Caco-2 (cell line): ENCODE data around the gene HTR3B. TPM values are rescaled to one million over a fixed set of nuclear protein-coding genes. Genes with fewer than 3 reads are reported as not detected.
"Not testable (repeated sequence)": the region's sequence is repeated elsewhere in the genome, so short reads cannot be mapped to it uniquely, and the experiment has no call there.

Experiments used
- BruUV-seq: library from RNA; stranded (reverse); fragments of 400-500 nt; replicated peaks from 2 replicates; lab custom pipeline; 2021; lab: Mats Ljungman, UMichigan
- CTCF ChIA-PET: fragments of 300-600 bp; sonication (Branson Sonifier 250); formaldehyde crosslinking; loops from one replicate; lab custom pipeline; 2022; ENCODE audit warnings: antibody characterized with exemption; lab: Charles Lee
- POLR2A ChIA-PET: fragments of 300-600 bp; sonication (Branson Sonifier 250); formaldehyde crosslinking; loops from one replicate; lab custom pipeline; 2022; ENCODE audit warnings: antibody characterized with exemption; lab: Charles Lee
- DNase-seq, 2 experiments: peaks; one replicate each; pipeline versions ENCODE4 v3.0.0 to v3.0.0-alpha.2; 2020 to 2022
- H3K27me3 ChIP-seq: replicated peaks from 2 replicates; pipeline ENCODE4 v1.6.0; 2011; ENCODE audit warnings: low read length; ENCODE audit not compliant: control insufficient read depth, insufficient read depth
- H3K36me3 ChIP-seq: 2 replicates; pipeline ENCODE4 v1.5.1; 2011; ENCODE audit warnings: low read length; ENCODE audit not compliant: control insufficient read depth, insufficient read depth
- H3K4me1 ChIP-seq: fragments of 250-450 bp; sonication (Bioruptor Pico); 2 replicates; pipeline ENCODE4 v1.5.1; 2020; ENCODE audit warnings: mild to moderate bottlenecking
- H3K4me3 ChIP-seq: 2 replicates; pipeline ENCODE4 v1.5.1; 2011; ENCODE audit warnings: low read depth, mild to moderate bottlenecking, control low read depth, low read length
- H3K9me3 ChIP-seq: fragments of 250-450 bp; sonication (Bioruptor Pico); 2 replicates; pipeline ENCODE4 v1.5.1; 2020; ENCODE audit warnings: mild to moderate bottlenecking, moderate library complexity
- H3K27ac Mint-ChIP-seq: one replicate; pipeline ENCODE4 v1.8.0; 2022; ENCODE audit warnings: mixed read lengths; ENCODE audit not compliant: unreplicated experiment
- H3K27me3 Mint-ChIP-seq: one replicate; pipeline ENCODE4 v1.8.0; 2022; ENCODE audit warnings: mixed read lengths; ENCODE audit not compliant: insufficient read depth, unreplicated experiment
- H3K36me3 Mint-ChIP-seq: one replicate; pipeline ENCODE4 v1.8.0; 2022; ENCODE audit warnings: mild to moderate bottlenecking, mixed read lengths; ENCODE audit not compliant: insufficient read depth, unreplicated experiment
- H3K4me1 Mint-ChIP-seq: one replicate; pipeline ENCODE4 v1.8.0; 2022; ENCODE audit warnings: low read depth, mixed read lengths; ENCODE audit not compliant: unreplicated experiment
- H3K4me3 Mint-ChIP-seq: one replicate; pipeline ENCODE4 v1.8.0; 2022; ENCODE audit warnings: mild to moderate bottlenecking, moderate library complexity, mixed read lengths; ENCODE audit not compliant: unreplicated experiment
- H3K9me3 Mint-ChIP-seq: one replicate; pipeline ENCODE4 v1.8.0; 2022; ENCODE audit warnings: mixed read lengths; ENCODE audit not compliant: unreplicated experiment
- CTCF ChIP-seq, 2 experiments: fragments of 200-600 bp in 1 of 2; IDR thresholded peaks; 1 replicate in 1 of 2; 2 replicates in 1 of 2; pipeline versions ENCODE4 v1.5.1 to v1.8.0; 2011 to 2022; ENCODE audit warnings: antibody characterized with exemption in 1 of 2, control low read depth in 1 of 2, inconsistent platforms in 1 of 2, low read depth in 1 of 2, low read length in 1 of 2, mild to moderate bottlenecking in 1 of 2, moderate library complexity in 1 of 2; ENCODE audit not compliant: insufficient read depth in 1 of 2, severe bottlenecking in 1 of 2, unreplicated experiment in 1 of 2
- intact Hi-C: fragments of 100-400 bp; cut with micrococcal nuclease; formaldehyde crosslinking; loops from one replicate; pipeline ENCODE4 v1.10.0; 2022; ENCODE audit not compliant: unreplicated experiment
- total RNA-seq: library from RNA; stranded (reverse); gene quantifications from 2 replicates; pipeline ENCODE4 v1.2.3, GENCODE V29; 2022

The HTR3B gene
- total RNA-seq, 1 experiment from 2014 or later, result not detected

GRCh38 chr11:113876074-113876797, 28.4 kb upstream of the HTR3B start:
- POLR2A ChIA-PET, result interaction anchor here (0.5 to 1.6 kb wide), 10 partner anchors 17 to 556 kb away, joined by 3 to 6 read pairs (median 5); no protein-coding TSS in a partner anchor
- peaks cover 45% of the 10 kb centered on the region for H3K4me1 Mint-ChIP-seq
- peak overlapping the region; percentile 96 for H3K27ac Mint-ChIP-seq
- H3K36me3 Mint-ChIP-seq, result peaks cover 31% of the 10 kb centered on the region
- CTCF ChIA-PET, result interaction anchor here (0.6 to 1.5 kb wide), 2 partner anchors 20 to 133 kb away, joined by 3 to 6 read pairs; no protein-coding TSS in a partner anchor
- peak overlapping the region; percentile 86 for H3K4me3 Mint-ChIP-seq
- Histone ChIP-seq H3K4me1 (peaks cover 12% of the 10 kb centered on the region), H3K36me3 (no peaks in the 10 kb centered on the region), H3K4me3 (peak overlapping the region; percentile 61), H3K27me3 (no peaks in the 10 kb centered on the region), H3K9me3 (no peaks in the 10 kb centered on the region)
- TF ChIP-seq CTCF (IDR thresholded peaks at IDR 0.05; ENCODE audit: insufficient read depth in 1 of 2, low read depth in 1 of 2, low read length in 1 of 2, severe bottlenecking in 1 of 2, unreplicated experiment in 1 of 2), result no peak
- intact Hi-C loops, result no loop called here
- TSS peak; percentile 87 for BruUV-seq
- no peaks in the 10 kb centered on the region for H3K27me3 Mint-ChIP-seq
- H3K9me3 Mint-ChIP-seq, result peaks cover 10% of the 10 kb centered on the region
- no peak for DNase-seq

GRCh38 chr11:113876798-113877669, 27.6 kb upstream of the HTR3B start:
- no peak for DNase-seq
- Histone ChIP-seq H3K4me1 (peaks cover 13% of the 10 kb centered on the region), H3K9me3 (no peaks in the 10 kb centered on the region), H3K36me3 (no peaks in the 10 kb centered on the region), H3K27me3 (no peaks in the 10 kb centered on the region), H3K4me3 (no peak overlapping the region)
- Mint-ChIP-seq H3K27ac (peak overlapping the region; percentile 96), H3K9me3 (peaks cover 10% of the 10 kb centered on the region), H3K4me3 (peak overlapping the region; percentile 86), H3K36me3 (peaks cover 34% of the 10 kb centered on the region), H3K4me1 (peaks cover 45% of the 10 kb centered on the region), H3K27me3 (no peaks in the 10 kb centered on the region)
- no peak for TF ChIP-seq CTCF (IDR thresholded peaks at IDR 0.05; ENCODE audit: insufficient read depth in 1 of 2, low read depth in 1 of 2, low read length in 1 of 2, severe bottlenecking in 1 of 2, unreplicated experiment in 1 of 2)
- no TSS peak for BruUV-seq
- ChIA-PET POLR2A (interaction anchor here (0.6 kb wide), 1 partner anchor 556 kb away, joined by 6 read pairs; no protein-coding TSS in a partner anchor), CTCF (no interaction called here)
- intact Hi-C loops, result no loop called here

- peaks cover 36% of the 10 kb centered on the region for H3K36me3 Mint-ChIP-seq
- no peak for TF ChIP-seq CTCF (IDR thresholded peaks at IDR 0.05; ENCODE audit: insufficient read depth in 1 of 2, low read depth in 1 of 2, low read length in 1 of 2, severe bottlenecking in 1 of 2, unreplicated experiment in 1 of 2)
- Histone ChIP-seq H3K9me3 (no peaks in the 10 kb centered on the region), H3K27me3 (no peaks in the 10 kb centered on the region), H3K36me3 (no peaks in the 10 kb centered on the region), H3K4me1 (peaks cover 14% of the 10 kb centered on the region), H3K4me3 (no peak overlapping the region)
- H3K4me1 Mint-ChIP-seq, result peaks cover 42% of the 10 kb centered on the region
- POLR2A ChIA-PET, result no interaction called here
- intact Hi-C loops, result no loop called here
- H3K4me3 Mint-ChIP-seq, result peak overlapping the region; percentile 86
- CTCF ChIA-PET, result no interaction called here
- no peak for DNase-seq
- H3K27ac Mint-ChIP-seq, result peak overlapping the region; percentile 38
- no TSS peak for BruUV-seq
- H3K9me3 Mint-ChIP-seq, result peaks cover 10% of the 10 kb centered on the region
- H3K27me3 Mint-ChIP-seq, result no peaks in the 10 kb centered on the region
These were observed 26.9 kb upstream of the HTR3B start for GRCh38 chr11:113877670-113878055.

GRCh38 chr11:113879446-113879845, 25.1 kb upstream of the HTR3B start:
- POLR2A ChIA-PET, intact Hi-C loops, BruUV-seq, H3K9me3 ChIP-seq, CTCF ChIA-PET, H3K4me3 ChIP-seq, H3K4me3 Mint-ChIP-seq, H3K27me3 Mint-ChIP-seq, H3K27ac Mint-ChIP-seq, H3K36me3 ChIP-seq, H3K27me3 ChIP-seq: not testable (repeated sequence)
- Mint-ChIP-seq H3K36me3 (peaks cover 33% of the 10 kb centered on the region), H3K4me1 (peaks cover 33% of the 10 kb centered on the region), H3K9me3 (peaks cover 10% of the 10 kb centered on the region)
- DNase-seq, result peak in 1 of 2 experiments; percentile 21
- H3K4me1 ChIP-seq, result peaks cover 17% of the 10 kb centered on the region
